Heart right ventricle (tissue), 16 donors: Measurements from ENCODE around the gene PLXNA2. TPM values are rescaled to one million over a fixed set of nuclear protein-coding genes. Genes with fewer than 3 reads are reported as not detected.

Source experiments
- ATAC-seq, 8 donors: fragments of 200-7000 bp; cut with Tn5 transposase; one replicate each; pipeline ENCODE4 v1.9.1; 2020; ENCODE audit warnings: mild to moderate bottlenecking in 8 of 8, moderate library complexity in 8 of 8, moderate number of reproducible peaks in 1 of 8
- DNase-seq, 2 donors: peaks; one replicate each; pipeline ENCODE4 v3.0.0-alpha.2; 2020
- H3K27ac ChIP-seq, 10 donors: fragments of 200-600 bp; sonication (generic) in 2 of 10; one replicate each; pipeline versions ENCODE4 v1.5.0 to v1.8.0; 2020 to 2022; ENCODE audit warnings: mild to moderate bottlenecking in 3 of 10
- H3K27me3 ChIP-seq, 7 donors: fragments of 200-600 bp; one replicate each; pipeline ENCODE4 v1.8.0; 2021 to 2022; ENCODE audit warnings: mild to moderate bottlenecking in 2 of 7
- H3K36me3 ChIP-seq, 9 donors: fragments of 200-600 bp; sonication (generic) in 1 of 9; one replicate each; pipeline versions ENCODE4 v1.5.0 to v1.8.0; 2020 to 2022; ENCODE audit warnings: mild to moderate bottlenecking in 2 of 9
- H3K4me1 ChIP-seq, 9 donors: fragments of 200-600 bp; sonication (generic) in 1 of 9; one replicate each; pipeline versions ENCODE4 v1.5.0 to v1.8.0; 2020 to 2022; ENCODE audit warnings: mild to moderate bottlenecking in 4 of 9
- H3K4me3 ChIP-seq, 10 donors: fragments of 200-600 bp; sonication (generic) in 2 of 10; one replicate each; pipeline versions ENCODE4 v1.5.0 to v1.8.0; 2020 to 2022; ENCODE audit warnings: mild to moderate bottlenecking in 7 of 10, moderate library complexity in 2 of 10
- H3K9me3 ChIP-seq, 11 donors: fragments of 200-600 bp in 10 of 11; sonication (generic) in 2 of 11; one replicate each; pipeline versions ENCODE4 v1.5.0 to v1.8.0; 2013 to 2022; ENCODE audit warnings: mild to moderate bottlenecking in 2 of 11, control low read depth in 1 of 11, moderate library complexity in 1 of 11
- WGBS, 2 donors: extraction: QIAGEN DNeasy Blood & Tissue Kit; methylation state at CpG; one replicate each; pipeline ENCODE4 v1.1.7; 2013; ENCODE audit warnings: inconsistent platforms in 1 of 2; 5-methylcytosine and 5-hydroxymethylcytosine counted together
- intact Hi-C, 10 donors: fragments of 100-400 bp; cut with DNase I; formaldehyde crosslinking; loops; one replicate each; pipeline versions ENCODE4 v1.11.1 to v1.14.2; 2022
- polyA plus RNA-seq, 2 donors: library from polyadenylated mRNA; stranded (reverse); fragments of 200-250 nt; gene quantifications; one replicate each; pipeline ENCODE4 v1.2.3, GENCODE V29; 2013
- total RNA-seq, 10 donors: library from RNA; stranded (reverse); fragmentation: NEBNext Ultra II Directional in 3 of 10; extraction: Animal tissue kit (Norgen Biotek cat#: 25700) in 3 of 10; gene quantifications; one replicate each; pipeline versions ENCODE4 v1.2.1 to v1.2.4, GENCODE V29; 2021 to 2023
- TF ChIP-seq, protein P1 (sequence below), 9 donors: fragments of 200-600 bp; sonication (generic) in 2 of 9; IDR thresholded peaks; one replicate each; pipeline versions ENCODE4 v1.5.0 to v1.8.0; 2021 to 2022; ENCODE audit warnings: antibody characterized with exemption in 9 of 9, mild to moderate bottlenecking in 5 of 9, moderate library complexity in 1 of 9
- donor health status: Arrhythmogenic right ventricular cardiomyopathy.
- donor health status: ischemic (EF 13 %, LVEDD 7.1; RV severe dilation, severe dysfunction).
- donor health status: healthy with polysubstance abuse.
- donor health status: DM: no; HTN: yes; CAD: no.
- donor health status: DM: no; HTN: no; CAD: no.
- donor health status: ischemic (EF 25% LVEDD 6.9; RV normal size, moderate dysfunction).
- donor health status: ischemic (EF 25% LVEDD 5.7; RV mildly dilated, moderate dysfunction).
- donor health status: healthy.
- donor health status: DM: yes; HTN: yes; CAD: no.
- donor health status: Ischemic cardiomyopathy.
- donor health status: ischemic (EF 35%, LVEDD 5.7; RV mildly dilated, moderate dysfunction).
- donor health status: nonischemic (EF 11% LVEDD 7.7; RV severe dilation, severe dysfunction).
- donor health status: DM: yes; HTN: yes; CAD: no.
- donor health status: PGD.
- donor health status: ischemic (EF 29% LVEDD 5.4; RV normal size, mild dysfunction).
- donor health status: nonischemic (EF 23%, LVEDD 6.1; RV moderate dilation, normal function).

PLXNA2 gene
- total and polyA plus RNA-seq, 12 donors, result 6.1 to 31.6 (median 17.9) TPM

DNA sequence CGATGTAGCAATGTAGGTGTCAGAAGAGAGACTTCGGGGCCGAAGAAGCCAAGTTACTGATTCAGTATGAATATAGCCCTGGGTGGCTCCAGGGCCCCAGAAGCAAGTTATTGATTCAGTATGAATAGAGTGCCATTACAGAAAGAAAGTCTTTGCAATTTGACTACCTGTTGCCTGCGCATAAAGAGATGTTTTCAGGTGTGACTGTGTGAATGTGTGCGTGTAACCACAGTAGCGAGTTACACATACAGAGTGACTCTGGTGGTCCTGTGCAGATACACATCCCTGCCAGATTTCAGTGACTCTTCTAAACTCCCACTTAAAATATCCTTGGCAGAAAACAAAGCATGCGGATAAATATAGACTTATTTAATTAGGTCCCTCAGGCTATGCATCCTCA is 190.5 kb downstream of the PLXNA2 start:
- TF ChIP-seq, protein P1, sequence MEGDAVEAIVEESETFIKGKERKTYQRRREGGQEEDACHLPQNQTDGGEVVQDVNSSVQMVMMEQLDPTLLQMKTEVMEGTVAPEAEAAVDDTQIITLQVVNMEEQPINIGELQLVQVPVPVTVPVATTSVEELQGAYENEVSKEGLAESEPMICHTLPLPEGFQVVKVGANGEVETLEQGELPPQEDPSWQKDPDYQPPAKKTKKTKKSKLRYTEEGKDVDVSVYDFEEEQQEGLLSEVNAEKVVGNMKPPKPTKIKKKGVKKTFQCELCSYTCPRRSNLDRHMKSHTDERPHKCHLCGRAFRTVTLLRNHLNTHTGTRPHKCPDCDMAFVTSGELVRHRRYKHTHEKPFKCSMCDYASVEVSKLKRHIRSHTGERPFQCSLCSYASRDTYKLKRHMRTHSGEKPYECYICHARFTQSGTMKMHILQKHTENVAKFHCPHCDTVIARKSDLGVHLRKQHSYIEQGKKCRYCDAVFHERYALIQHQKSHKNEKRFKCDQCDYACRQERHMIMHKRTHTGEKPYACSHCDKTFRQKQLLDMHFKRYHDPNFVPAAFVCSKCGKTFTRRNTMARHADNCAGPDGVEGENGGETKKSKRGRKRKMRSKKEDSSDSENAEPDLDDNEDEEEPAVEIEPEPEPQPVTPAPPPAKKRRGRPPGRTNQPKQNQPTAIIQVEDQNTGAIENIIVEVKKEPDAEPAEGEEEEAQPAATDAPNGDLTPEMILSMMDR (IDR thresholded peaks at IDR 0.05), result no peak
- no peak overlapping the region for H3K27ac ChIP-seq
- H3K4me1 ChIP-seq, result peaks cover 0 to 7% (median 0%) of the 10 kb centered on the region in 9 donors
- no peak overlapping the region for H3K4me3 ChIP-seq
- DNase-seq (no peak), ATAC-seq (no peak)
- WGBS, 2 donors, result 83 to 90% methylated on average over 7 of the region's 7 CpGs
- H3K27me3 ChIP-seq, result no peaks in the 10 kb centered on the region
- peaks cover 0 to 100% (median 19%) of the 10 kb centered on the region in 9 donors for H3K36me3 ChIP-seq
- no peaks in the 10 kb centered on the region for H3K9me3 ChIP-seq
- intact Hi-C loops, result no loop called here

DNA sequence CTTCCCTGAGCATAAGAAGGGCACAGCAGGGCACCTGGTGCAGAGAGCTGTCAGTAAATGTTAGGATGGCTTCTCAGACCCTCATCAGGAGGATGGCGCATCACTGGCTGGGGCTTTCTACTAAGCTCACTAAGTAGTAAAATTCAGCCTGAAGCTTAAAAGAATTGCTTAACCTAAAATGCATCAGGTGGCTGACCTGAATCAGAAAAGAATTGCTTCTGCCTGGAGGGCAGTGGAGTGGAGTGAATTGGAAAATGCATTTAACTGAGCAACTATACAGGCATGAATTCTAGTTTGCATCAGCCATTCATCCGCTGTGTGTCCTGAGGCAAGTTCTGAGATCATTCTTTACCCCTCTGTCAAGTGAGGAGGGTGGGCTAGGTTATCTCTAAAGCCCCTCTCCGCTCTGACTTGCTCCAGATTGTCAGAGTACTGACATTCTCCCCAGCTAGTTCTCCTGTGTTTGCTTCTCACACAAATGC is 191.2 kb downstream of the PLXNA2 start:
- Histone ChIP-seq H3K36me3 (peaks cover 0 to 100% (median 19%) of the 10 kb centered on the region in 9 donors), H3K27me3 (no peaks in the 10 kb centered on the region), H3K27ac (no peak overlapping the region), H3K9me3 (no peaks in the 10 kb centered on the region), H3K4me1 (peaks cover 0 to 14% (median 4%) of the 10 kb centered on the region in 9 donors), H3K4me3 (no peak overlapping the region)
- intact Hi-C loops, result no loop called here
- DNase-seq (no peak), ATAC-seq (no peak)
- WGBS, 2 donors, result 99% methylated on average over 3 of the region's 3 CpGs
- TF ChIP-seq, protein P1 (IDR thresholded peaks at IDR 0.05), result no peak

- intact Hi-C loops, result no loop called here
- ATAC-seq, result no peak
- peaks cover 0 to 100% (median 19%) of the 10 kb centered on the region in 9 donors for H3K36me3 ChIP-seq
- no peak for DNase-seq
- TF ChIP-seq, protein P1 (IDR thresholded peaks at IDR 0.05), result no peak
- H3K9me3 ChIP-seq, result no peaks in the 10 kb centered on the region
- H3K27ac ChIP-seq, result no peak overlapping the region
- peaks cover 0 to 22% (median 11%) of the 10 kb centered on the region in 9 donors for H3K4me1 ChIP-seq
- 82 to 96% methylated on average over 8 of the region's 8 CpGs for WGBS, 2 donors
- H3K4me3 ChIP-seq, result no peak overlapping the region
- H3K27me3 ChIP-seq, result no peaks in the 10 kb centered on the region
These were observed 192.0 kb downstream of the PLXNA2 start for GRCh38 chr1:208052135-208052534.

DNA sequence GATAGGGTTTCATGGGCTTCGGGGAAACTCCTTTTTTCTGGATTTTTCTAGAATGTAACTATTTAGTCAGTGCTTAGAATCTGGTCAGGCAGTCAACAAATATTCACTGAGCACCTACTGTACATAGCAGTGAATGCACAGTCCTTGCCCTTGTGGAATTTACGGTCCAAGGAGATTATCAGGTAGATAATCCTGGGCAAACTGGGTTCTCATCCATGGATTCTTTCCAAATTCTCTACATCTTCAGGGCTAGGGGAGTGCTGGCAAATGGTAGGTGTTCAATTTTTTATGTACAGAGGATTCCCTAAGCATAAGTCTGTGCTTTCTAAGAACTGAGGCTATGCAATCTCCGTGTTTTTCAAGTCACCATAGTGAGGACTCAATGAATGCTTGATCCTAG is 192.5 kb downstream of the PLXNA2 start:
- Histone ChIP-seq H3K36me3 (peaks cover 0 to 99% (median 19%) of the 10 kb centered on the region in 9 donors), H3K4me3 (no peak overlapping the region), H3K27me3 (no peaks in the 10 kb centered on the region), H3K27ac (no peak overlapping the region), H3K9me3 (no peaks in the 10 kb centered on the region), H3K4me1 (peaks cover 0 to 24% (median 14%) of the 10 kb centered on the region in 9 donors)
- intact Hi-C loops, result no loop called here
- DNase-seq (no peak), ATAC-seq (no peak)
- TF ChIP-seq, protein P1 (IDR thresholded peaks at IDR 0.05), result no peak
- WGBS, 2 donors, result 97 to 98% methylated on average over 3 of the region's 3 CpGs
